IgD-negative memory B cell (primary cell): ENCODE data around the gene BMPR1B. TPM values are rescaled to one million over a fixed set of nuclear protein-coding genes. Genes with fewer than 3 reads are reported as not detected.

ENCODE experiments used
- H3K27ac Mint-ChIP-seq, 3 donors: one replicate each; pipeline ENCODE4 v1.8.0; 2020 to 2022; ENCODE audit warnings: mild to moderate bottlenecking in 3 of 3, mixed read lengths in 3 of 3, moderate library complexity in 1 of 3
- H3K27me3 Mint-ChIP-seq: one replicate; pipeline ENCODE4 v1.8.0; 2021; ENCODE audit warnings: mixed read lengths
- H3K36me3 Mint-ChIP-seq: one replicate; pipeline ENCODE4 v1.8.0; 2020; ENCODE audit warnings: mild to moderate bottlenecking, mixed read lengths
- H3K4me1 Mint-ChIP-seq, 3 donors: one replicate each; pipeline ENCODE4 v1.8.0; 2020 to 2022; ENCODE audit warnings: mixed read lengths in 3 of 3, mild to moderate bottlenecking in 1 of 3
- H3K4me3 Mint-ChIP-seq, 4 donors: one replicate each; pipeline ENCODE4 v1.8.0; 2020 to 2022; ENCODE audit warnings: mild to moderate bottlenecking in 4 of 4, mixed read lengths in 4 of 4, moderate library complexity in 3 of 4
- H3K9me3 Mint-ChIP-seq, 3 donors: one replicate each; pipeline ENCODE4 v1.8.0; 2020 to 2021; ENCODE audit warnings: mixed read lengths in 3 of 3, mild to moderate bottlenecking in 1 of 3
- polyA plus RNA-seq: library from polyadenylated mRNA; unstranded; fragments of 300-500 nt; fragmentation: Illumina TruSeq; gene quantifications from one replicate; pipeline ENCODE4 v1.2.3, GENCODE V29; 2021

Gene BMPR1B
- polyA plus RNA-seq, 1 donor from 2014 or later, result not detected

DNA sequence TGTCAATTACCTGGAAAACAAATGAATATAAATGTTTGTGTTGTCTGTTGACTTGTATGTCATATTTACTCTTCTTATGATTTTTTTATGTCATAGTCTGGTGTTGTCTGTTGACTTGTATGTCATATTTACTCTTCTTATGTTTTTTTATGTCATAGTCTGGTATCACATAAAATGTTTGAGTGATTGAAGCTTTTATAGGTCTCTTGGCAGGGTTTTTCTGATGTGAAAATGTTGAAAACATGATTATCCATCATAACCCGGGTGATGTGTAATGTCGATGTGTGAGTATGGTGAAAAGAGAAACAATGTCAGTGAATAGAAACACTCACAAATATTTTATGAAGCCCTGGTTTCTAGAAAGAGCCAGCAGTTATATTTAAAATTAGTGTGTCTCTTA is 335.7 kb downstream of the BMPR1B start:
- Mint-ChIP-seq H3K9me3 (peaks cover 0 to 2% (median 0%) of the 10 kb centered on the region in 3 donors), H3K4me3 (no peak overlapping the region), H3K27ac (no peak overlapping the region), H3K36me3 (peaks cover 2% of the 10 kb centered on the region), H3K27me3 (no peaks in the 10 kb centered on the region), H3K4me1 (peaks cover 0 to 1% (median 0%) of the 10 kb centered on the region in 3 donors)

DNA sequence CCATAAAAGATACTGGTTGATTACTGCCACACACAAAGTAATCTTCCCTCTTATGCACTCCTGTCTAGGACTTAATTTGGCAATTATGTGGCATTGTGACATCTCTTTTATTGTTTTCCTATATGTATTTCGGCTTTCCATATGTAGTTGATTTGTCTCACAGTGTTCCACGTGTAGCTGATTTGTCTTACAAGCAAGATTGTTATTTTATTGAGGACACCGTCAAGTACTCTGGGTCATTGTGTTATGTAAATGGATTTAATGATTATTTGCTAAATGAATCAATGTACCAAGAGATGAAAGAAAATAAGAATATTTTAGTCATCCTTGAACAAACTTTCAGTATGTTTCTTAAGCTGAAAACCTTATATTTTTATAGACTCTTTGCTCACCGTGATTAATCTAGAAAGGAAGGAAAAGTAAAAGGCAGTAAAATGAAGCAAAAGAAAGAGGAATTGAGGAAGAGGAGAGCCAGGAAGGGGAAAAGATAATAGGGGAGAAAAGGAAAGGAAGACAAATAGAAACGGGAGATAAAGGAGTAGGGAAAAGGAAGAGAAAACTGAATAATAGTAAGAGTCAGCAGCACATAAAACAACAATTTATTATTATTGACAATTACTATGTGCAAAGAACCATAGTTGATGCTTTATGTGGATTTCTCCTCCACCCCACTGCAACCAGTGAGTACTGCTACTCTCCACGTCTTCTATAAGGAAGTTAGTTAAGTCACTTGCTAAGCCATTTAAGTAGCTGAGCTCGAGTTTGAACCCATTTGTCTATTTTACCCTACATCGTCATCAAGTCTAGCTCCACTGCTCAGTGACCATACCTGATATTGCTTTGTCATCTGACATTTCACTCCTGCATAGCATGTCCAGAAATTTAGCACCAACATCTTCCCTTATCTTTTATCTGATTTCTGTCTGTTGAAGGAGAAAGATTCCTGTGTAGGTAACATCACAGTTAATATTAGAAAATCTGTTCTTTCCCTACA is 336.5 kb downstream of the BMPR1B start:
- peaks cover 1% of the 10 kb centered on the region for H3K27me3 Mint-ChIP-seq
- H3K9me3 Mint-ChIP-seq, result peaks cover 0 to under 1% (median 0%) of the 10 kb centered on the region in 3 donors
- no peak overlapping the region for H3K4me3 Mint-ChIP-seq
- H3K36me3 Mint-ChIP-seq, result peaks cover 2% of the 10 kb centered on the region
- peaks cover 0 to 1% (median 0%) of the 10 kb centered on the region in 3 donors for H3K4me1 Mint-ChIP-seq
- no peak overlapping the region for H3K27ac Mint-ChIP-seq

DNA sequence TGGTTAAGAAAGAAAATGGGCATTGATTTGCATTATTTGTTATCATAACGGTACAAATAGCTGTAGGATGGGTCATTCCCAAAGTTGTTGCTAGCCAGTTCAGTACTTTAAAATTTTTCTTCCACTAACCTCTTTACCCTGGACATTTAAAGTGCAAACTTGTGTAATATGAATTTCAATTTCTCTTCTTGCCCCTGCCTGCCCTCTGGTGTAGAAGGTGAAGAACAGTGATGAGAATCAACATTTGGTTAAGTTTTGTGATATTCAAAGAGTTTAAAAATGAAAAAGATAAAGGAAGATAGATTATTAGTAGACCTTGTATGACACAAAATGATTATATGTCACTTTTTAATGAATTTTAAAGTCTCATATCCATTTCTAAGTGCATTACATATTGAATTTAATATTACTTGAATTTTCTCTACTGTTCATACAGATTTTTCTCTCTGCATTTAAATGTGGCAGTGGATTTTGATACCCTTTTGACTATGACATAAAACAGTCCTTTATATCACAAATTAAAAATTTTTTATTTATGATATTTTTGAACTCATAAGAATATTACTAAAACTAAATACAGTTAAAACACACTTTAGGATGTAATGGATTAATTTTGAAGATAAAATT is 337.7 kb downstream of the BMPR1B start:
- Mint-ChIP-seq H3K4me1 (peaks cover 0 to 1% (median 0%) of the 10 kb centered on the region in 3 donors), H3K4me3 (no peak overlapping the region), H3K9me3 (no peaks in the 10 kb centered on the region), H3K27me3 (peaks cover 1% of the 10 kb centered on the region), H3K36me3 (peaks cover 2% of the 10 kb centered on the region), H3K27ac (no peak overlapping the region)

DNA sequence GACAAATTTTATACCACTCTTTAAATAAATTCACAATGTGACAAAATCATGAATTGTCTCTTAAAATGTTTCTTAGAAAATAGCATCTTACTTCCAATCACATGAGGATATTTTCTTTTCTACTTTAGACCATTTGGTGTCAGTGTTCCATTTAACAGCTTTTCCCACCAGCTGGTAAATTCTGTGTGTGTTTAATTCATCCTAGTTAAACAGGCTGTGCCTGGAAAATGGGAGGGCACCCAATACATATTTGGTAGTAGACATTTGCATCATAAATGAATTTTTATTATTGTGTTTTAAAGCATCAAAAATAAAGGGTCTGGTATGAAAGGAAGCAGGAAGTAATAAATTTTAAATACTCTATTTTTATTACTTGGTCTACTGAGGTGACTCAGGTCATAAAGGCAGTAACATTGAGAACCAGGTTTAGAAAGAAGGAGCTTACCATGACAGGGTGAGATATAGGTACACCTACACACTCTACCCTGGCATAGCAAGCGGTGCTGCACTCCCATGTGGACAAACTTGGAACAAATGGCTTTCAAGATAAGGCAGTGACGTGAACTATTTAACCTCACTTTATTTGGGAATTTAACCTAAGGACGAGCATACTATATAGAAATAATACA is 344.5 kb downstream of the BMPR1B start:
- peaks cover 1% of the 10 kb centered on the region for H3K27me3 Mint-ChIP-seq
- no peak overlapping the region for H3K4me3 Mint-ChIP-seq
- no peak overlapping the region for H3K27ac Mint-ChIP-seq
- H3K9me3 Mint-ChIP-seq, result no peaks in the 10 kb centered on the region
- no peaks in the 10 kb centered on the region for H3K4me1 Mint-ChIP-seq
- no peaks in the 10 kb centered on the region for H3K36me3 Mint-ChIP-seq

DNA sequence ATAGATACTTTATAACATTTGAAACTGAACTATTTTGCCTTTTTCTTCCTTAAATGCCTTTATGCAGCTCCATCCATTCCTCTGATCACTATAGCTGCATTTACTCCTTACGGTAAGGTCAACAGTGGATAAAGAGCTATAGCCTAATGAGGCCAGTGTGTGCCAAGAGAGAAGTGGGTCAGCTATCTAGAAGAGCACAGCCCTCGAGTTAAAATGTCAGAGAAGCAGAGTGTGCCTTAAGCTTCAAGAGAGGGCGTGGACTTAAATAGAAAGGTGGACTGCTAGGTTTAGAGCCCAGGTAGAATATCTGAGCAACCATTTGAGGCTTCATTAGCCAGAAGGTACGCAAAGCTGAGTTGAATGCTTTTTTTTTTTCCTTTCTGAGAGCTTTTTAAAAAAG is 347.4 kb downstream of the BMPR1B start:
- H3K36me3 Mint-ChIP-seq, result no peaks in the 10 kb centered on the region
- no peaks in the 10 kb centered on the region for H3K27me3 Mint-ChIP-seq
- H3K4me1 Mint-ChIP-seq, result no peaks in the 10 kb centered on the region
- H3K9me3 Mint-ChIP-seq, result no peaks in the 10 kb centered on the region
- peak overlapping the region in 1 of 3 donors; percentile 3 for H3K27ac Mint-ChIP-seq
- no peak overlapping the region for H3K4me3 Mint-ChIP-seq

DNA sequence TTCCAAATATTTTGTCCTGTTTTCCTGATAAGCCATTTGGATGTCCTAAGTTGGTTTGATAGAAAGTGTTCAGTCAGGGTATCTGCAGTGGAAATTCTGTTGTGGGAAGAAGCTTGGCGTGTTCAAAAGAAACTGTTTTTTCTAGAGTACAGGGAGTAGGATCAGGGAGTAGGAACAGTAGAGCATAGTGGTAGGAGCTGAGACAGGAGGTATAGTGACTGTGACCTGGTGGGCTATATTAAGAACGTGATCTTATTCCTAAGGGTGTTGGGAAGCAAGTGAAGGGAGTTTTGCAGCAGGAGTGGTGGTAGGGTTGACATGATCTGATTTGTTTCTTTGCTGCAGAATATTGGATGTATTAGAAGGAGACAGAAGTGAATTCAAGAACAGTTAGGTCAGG is 348.2 kb downstream of the BMPR1B start:
- Mint-ChIP-seq H3K9me3 (no peaks in the 10 kb centered on the region), H3K4me1 (no peaks in the 10 kb centered on the region), H3K4me3 (no peak overlapping the region), H3K36me3 (no peaks in the 10 kb centered on the region), H3K27ac (no peak overlapping the region), H3K27me3 (no peaks in the 10 kb centered on the region)

DNA sequence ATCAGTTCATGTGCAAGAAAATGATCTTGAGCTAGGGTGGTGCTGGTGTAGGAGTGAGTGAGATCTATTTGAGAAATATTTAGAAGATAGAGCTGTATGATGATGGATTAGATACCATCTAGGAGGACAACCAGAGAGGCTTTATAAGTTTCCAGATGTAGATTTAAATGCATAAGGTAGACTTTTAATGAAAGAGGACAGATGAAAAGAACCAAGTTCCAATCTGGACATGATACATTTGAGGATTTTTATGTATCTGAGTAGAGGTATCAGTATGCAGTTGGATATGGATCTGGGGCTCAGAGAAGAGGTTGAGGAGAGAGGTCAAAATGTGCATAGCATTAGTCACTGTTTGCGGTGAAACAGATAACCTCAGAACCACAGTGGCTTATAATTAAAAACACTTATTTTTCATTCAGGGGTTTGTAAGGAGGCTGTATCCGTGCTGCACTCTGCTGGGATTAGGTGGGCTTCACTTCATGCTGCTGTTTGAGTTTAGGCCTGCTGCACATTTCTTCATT is 348.7 kb downstream of the BMPR1B start:
- Mint-ChIP-seq H3K27ac (no peak overlapping the region), H3K4me1 (no peaks in the 10 kb centered on the region), H3K4me3 (no peak overlapping the region), H3K36me3 (no peaks in the 10 kb centered on the region), H3K27me3 (no peaks in the 10 kb centered on the region), H3K9me3 (no peaks in the 10 kb centered on the region)

DNA sequence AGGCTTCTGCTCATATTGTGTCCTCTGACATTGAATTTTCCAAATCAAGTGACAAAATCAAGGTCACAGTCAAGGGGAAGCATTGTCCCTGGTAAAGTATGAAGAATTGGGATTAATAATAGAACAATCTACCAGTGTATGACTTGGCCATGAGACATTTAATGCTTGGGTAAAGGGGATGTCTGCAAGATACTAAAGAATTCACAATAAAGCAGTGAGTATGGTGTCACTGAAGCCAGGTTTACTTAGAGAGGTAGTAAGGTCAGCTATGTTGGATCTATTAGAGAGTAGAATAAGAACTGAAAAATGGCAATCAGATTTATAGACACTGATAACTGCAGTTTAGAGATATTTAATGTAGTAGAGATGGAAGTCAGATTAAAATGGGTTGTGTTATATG is 349.2 kb downstream of the BMPR1B start:
- no peak overlapping the region for H3K4me3 Mint-ChIP-seq
- no peaks in the 10 kb centered on the region for H3K9me3 Mint-ChIP-seq
- H3K36me3 Mint-ChIP-seq, result no peaks in the 10 kb centered on the region
- H3K27ac Mint-ChIP-seq, result no peak overlapping the region
- no peaks in the 10 kb centered on the region for H3K4me1 Mint-ChIP-seq
- H3K27me3 Mint-ChIP-seq, result no peaks in the 10 kb centered on the region

DNA sequence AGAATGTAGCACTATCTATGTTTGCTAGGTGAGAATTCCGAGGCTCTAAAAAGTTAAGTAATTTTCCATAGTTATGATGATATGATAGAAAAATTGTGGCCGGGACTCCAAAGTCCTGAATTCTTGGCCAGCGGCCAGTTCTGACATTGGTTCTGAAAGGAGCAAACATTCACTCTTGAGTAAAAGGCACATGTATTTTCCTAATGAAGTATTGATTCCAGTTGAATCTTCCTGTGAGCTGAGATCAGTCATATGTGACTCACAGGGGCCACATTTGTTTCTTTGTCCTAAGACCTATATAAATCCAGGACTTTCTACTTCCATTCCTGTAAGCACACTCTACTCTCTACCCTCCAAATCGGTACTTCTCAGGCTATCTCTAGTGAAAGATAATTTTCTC is 349.9 kb downstream of the BMPR1B start:
- Mint-ChIP-seq H3K36me3 (no peaks in the 10 kb centered on the region), H3K27me3 (no peaks in the 10 kb centered on the region), H3K4me1 (no peaks in the 10 kb centered on the region), H3K4me3 (no peak overlapping the region), H3K9me3 (no peaks in the 10 kb centered on the region), H3K27ac (no peak overlapping the region)

DNA sequence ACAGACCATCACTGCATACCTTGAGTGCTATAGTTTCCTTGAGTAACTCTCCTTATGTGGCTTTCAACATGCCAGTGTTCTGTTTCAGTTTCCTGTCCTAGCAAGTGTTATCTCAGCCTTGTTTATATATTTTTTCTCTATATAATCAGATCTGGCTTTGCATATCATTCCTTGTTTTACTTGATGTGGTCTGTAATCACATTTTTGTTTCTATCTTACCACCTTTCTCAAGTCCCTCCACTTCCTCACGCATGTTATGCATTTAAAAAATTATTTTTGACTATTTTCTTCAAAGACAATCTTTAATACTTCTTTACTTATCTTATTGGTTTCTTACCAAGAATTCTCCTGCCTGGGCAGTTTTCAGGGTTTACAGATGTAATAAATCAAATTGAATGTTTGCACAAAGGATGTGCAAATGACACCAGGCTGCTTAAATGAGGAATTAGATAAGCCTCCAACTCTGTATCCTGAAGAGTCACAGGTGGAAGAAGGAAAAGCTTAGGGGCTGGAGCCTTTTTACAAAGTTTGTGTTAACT is 351.2 kb downstream of the BMPR1B start:
- Mint-ChIP-seq H3K9me3 (no peaks in the 10 kb centered on the region), H3K4me3 (no peak overlapping the region), H3K4me1 (no peaks in the 10 kb centered on the region), H3K27ac (no peak overlapping the region), H3K27me3 (no peaks in the 10 kb centered on the region), H3K36me3 (no peaks in the 10 kb centered on the region)

DNA sequence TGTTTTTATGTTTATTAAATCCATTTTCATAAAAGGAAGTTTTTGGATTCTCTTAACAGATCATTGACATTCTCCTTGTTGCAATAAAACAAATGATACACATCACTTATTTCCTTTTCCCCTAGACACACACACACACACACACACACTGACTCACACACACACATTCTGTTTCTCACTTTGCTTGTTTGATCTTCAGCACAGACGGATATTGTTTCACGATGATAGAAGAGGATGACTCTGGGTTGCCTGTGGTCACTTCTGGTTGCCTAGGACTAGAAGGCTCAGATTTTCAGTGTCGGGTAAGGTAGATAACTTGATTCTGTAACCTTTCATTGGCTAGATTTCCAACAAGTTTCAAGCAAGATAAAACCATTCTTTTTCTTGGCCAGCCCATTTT is 356.8 kb downstream of the BMPR1B start:
- no peaks in the 10 kb centered on the region for H3K27me3 Mint-ChIP-seq
- H3K27ac Mint-ChIP-seq, result no peak overlapping the region
- H3K4me3 Mint-ChIP-seq, result no peak overlapping the region
- no peaks in the 10 kb centered on the region for H3K4me1 Mint-ChIP-seq
- peaks cover 0 to 2% (median 0%) of the 10 kb centered on the region in 3 donors for H3K9me3 Mint-ChIP-seq
- no peaks in the 10 kb centered on the region for H3K36me3 Mint-ChIP-seq

DNA sequence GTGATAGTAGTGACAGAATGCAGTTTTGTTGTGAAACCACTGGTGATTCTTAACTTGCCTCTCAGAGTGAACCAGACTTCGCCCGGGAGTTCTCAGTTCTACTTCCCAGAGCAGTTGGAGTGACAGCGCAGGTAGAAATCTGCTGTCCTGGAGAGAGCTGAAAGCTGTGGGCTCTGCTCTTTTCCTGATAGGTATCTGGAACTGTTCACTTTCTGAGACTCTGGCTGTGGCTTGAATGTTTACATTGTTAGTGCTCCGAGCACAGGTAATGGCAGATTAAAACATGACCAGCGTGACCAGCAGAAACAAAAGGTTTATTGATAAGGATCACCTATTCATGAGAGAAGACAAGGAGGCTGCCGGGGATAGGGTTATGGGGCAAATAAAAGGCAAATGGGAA is 360.7 kb downstream of the BMPR1B start:
- no peak overlapping the region for H3K4me3 Mint-ChIP-seq
- H3K27ac Mint-ChIP-seq, result peak overlapping the region in 1 of 3 donors; percentile 25
- no peaks in the 10 kb centered on the region for H3K4me1 Mint-ChIP-seq
- H3K9me3 Mint-ChIP-seq, result peaks cover 0 to 2% (median 0%) of the 10 kb centered on the region in 3 donors
- H3K36me3 Mint-ChIP-seq, result no peaks in the 10 kb centered on the region
- no peaks in the 10 kb centered on the region for H3K27me3 Mint-ChIP-seq

DNA sequence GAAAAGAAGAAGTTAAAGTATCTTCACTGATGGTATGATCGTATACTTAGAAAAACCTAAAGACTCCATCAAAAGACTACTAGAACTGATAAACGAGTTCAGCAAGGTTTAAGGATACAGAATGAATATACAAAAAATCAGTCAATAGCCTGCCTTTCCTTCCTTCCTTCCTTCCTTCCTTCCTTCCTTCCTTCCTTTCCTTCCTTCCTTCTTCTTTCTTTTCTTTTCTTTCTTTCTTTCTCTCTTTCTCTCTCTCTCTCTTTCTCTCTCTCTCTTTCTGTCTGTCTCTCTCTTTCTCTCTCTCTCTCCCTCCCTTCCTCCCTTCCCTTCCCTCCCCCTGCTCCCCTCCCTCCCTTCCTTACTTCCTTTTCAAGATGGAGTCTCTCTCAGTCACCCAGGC is 362.7 kb downstream of the BMPR1B start:
- Mint-ChIP-seq H3K9me3 (peaks cover 0 to 2% (median 0%) of the 10 kb centered on the region in 3 donors), H3K4me3 (no peak overlapping the region), H3K4me1 (no peaks in the 10 kb centered on the region), H3K27me3 (no peaks in the 10 kb centered on the region), H3K36me3 (no peaks in the 10 kb centered on the region), H3K27ac (no peak overlapping the region)

DNA sequence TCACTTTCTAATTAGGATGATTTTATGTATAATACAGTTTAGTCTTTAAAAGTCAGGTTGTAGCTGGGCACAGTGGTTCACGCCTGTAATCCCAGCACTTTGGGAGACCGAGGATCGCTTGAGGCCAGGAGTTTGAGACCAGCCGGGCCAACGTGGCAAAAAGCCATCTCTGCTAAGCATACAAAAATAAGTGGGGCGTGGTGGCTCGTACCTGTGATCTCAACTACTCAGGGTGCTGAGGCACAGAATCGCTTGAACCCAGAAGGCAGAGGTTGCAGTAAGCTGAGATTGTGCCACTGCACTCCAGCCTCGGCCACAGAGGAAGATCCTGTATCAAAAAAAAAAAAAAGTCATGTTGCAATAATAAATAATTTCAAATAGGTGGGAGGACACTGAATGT is 364.2 kb downstream of the BMPR1B start:
- Mint-ChIP-seq H3K27me3 (no peaks in the 10 kb centered on the region), H3K4me3 (no peak overlapping the region), H3K9me3 (no peaks in the 10 kb centered on the region), H3K36me3 (no peaks in the 10 kb centered on the region), H3K27ac (no peak overlapping the region), H3K4me1 (no peaks in the 10 kb centered on the region)
